ENCODE results near the gene SHCBP1. TPM values are rescaled to one million over a fixed set of nuclear protein-coding genes. Genes with fewer than 3 reads are reported as not detected.

Gene SHCBP1
- total and polyA plus RNA-seq, 2 donors from 2014 or later, result 1.6 to 2.6 TPM

DNA sequence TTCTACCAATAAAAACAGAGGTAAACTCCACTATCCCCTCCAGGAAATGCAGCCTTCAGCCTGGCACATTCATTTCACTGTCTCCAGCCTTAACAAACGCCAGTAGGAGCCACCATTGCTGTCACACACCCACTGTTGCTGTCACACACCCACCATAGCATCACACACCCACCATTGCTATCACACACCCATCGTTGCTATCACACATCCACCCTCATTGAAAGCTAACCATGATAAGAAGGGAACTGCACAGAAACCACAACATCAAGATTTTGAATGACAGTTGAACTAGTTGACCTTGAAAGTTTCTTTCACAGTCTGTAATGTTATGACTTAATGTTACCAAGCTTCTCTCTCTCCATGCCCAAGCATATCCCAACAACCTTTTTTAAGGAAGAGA lies 38.1 kb downstream of the SHCBP1 start:
- Histone ChIP-seq H3K36me3 (ENCODE audit: control insufficient read depth in 2 of 3, insufficient read depth in 3 of 3, low read length in 3 of 3) (no peaks in the 10 kb centered on the region), H3K27ac (ENCODE audit: low read depth in 2 of 2, low read length in 2 of 2) (no peak overlapping the region), H3K9me3 (ENCODE audit: control insufficient read depth in 2 of 3, insufficient read depth in 1 of 3, low read length in 3 of 3) (peaks cover 0 to 8% (median 0%) of the 10 kb centered on the region in 3 donors), H3K9ac (ENCODE audit: low read length in 3 of 3) (no peak overlapping the region), H3K27me3 (ENCODE audit: control insufficient read depth, insufficient read depth, low read length) (no peaks in the 10 kb centered on the region), H3K4me3 (ENCODE audit: low read length in 3 of 3) (no peak overlapping the region), H3K4me1 (ENCODE audit: control insufficient read depth in 2 of 3, insufficient read depth in 2 of 3, low read depth in 1 of 3, low read length in 3 of 3) (no peaks in the 10 kb centered on the region)
- no peak for DNase-seq
- no peak for TF ChIP-seq CTCF (IDR thresholded peaks at IDR 0.05; ENCODE audit: borderline replicate concordance, extremely low read depth, insufficient read depth)
- FAIRE-seq, result no peak
- intact Hi-C loops (cut with DNase I), result no loop called here

DNA sequence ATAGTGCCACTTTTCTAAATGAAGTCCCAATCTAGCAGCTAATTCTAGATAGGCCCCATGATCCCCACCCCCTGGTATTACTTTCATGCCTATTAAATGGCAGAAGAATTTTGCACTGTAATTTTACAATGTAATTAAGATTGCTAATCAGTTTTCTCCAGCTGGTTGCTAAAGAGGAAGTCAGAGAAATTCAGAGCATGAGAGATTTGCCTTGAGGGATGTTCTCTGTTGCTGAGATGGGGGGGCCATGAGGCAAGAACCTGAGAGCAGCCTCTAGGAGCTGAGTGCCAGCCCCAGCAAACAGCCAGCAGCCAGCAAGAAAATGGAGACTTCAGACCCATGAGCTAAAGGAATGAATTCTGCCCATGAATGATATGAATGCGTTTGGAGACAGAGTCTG lies 38.9 kb downstream of the SHCBP1 start:
- no peaks in the 10 kb centered on the region for H3K27me3 ChIP-seq (ENCODE audit: control insufficient read depth, insufficient read depth, low read length)
- no peak overlapping the region for H3K4me3 ChIP-seq (ENCODE audit: low read length in 3 of 3)
- no peaks in the 10 kb centered on the region for H3K36me3 ChIP-seq (ENCODE audit: control insufficient read depth in 2 of 3, insufficient read depth in 3 of 3, low read length in 3 of 3)
- no peak for FAIRE-seq
- H3K4me1 ChIP-seq (ENCODE audit: control insufficient read depth in 2 of 3, insufficient read depth in 2 of 3, low read depth in 1 of 3, low read length in 3 of 3), result no peaks in the 10 kb centered on the region
- H3K9ac ChIP-seq (ENCODE audit: low read length in 3 of 3), result no peak overlapping the region
- H3K27ac ChIP-seq (ENCODE audit: low read depth in 2 of 2, low read length in 2 of 2), result no peak overlapping the region
- peaks cover 0 to 8% (median 0%) of the 10 kb centered on the region in 3 donors for H3K9me3 ChIP-seq (ENCODE audit: control insufficient read depth in 2 of 3, insufficient read depth in 1 of 3, low read length in 3 of 3)
- no peak for TF ChIP-seq CTCF (IDR thresholded peaks at IDR 0.05; ENCODE audit: borderline replicate concordance, extremely low read depth, insufficient read depth)
- no peak for DNase-seq
- intact Hi-C loops (cut with DNase I), result no loop called here

DNA sequence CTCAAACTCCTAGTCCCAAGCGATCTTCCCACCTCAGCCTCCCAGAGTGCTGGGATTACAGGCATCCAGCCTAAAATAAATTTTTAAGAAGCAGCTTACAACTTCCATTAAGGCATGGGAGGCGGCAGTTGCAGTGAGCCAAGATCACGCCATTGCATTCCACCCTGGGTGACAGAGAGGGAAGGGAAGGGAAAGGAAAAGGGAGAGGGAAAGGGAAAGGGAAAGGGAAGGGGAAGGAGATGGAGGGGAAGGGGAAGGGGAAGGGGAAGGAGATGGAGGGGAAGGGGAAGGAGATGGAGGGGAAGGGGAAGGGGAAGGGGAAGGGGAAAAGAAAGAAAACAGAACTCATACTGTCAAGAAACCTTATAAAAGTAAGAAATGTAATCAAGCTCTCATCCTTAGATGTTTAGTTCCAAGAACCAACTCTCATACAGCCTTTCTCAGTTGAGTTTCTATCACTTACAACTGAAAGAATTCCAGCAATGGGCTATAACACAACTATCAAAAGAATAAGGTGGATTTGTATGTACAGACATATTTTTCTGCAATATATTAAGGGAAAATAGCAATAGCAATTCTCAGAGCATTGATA lies 43.1 kb downstream of the SHCBP1 start:
- no peaks in the 10 kb centered on the region for H3K9me3 ChIP-seq (ENCODE audit: control insufficient read depth in 2 of 3, insufficient read depth in 1 of 3, low read length in 3 of 3)
- no peaks in the 10 kb centered on the region for H3K36me3 ChIP-seq (ENCODE audit: control insufficient read depth in 2 of 3, insufficient read depth in 3 of 3, low read length in 3 of 3)
- no peak overlapping the region for H3K9ac ChIP-seq (ENCODE audit: low read length in 3 of 3)
- intact Hi-C loops (cut with DNase I), result no loop called here
- H3K4me1 ChIP-seq (ENCODE audit: control insufficient read depth in 2 of 3, insufficient read depth in 2 of 3, low read depth in 1 of 3, low read length in 3 of 3), result no peaks in the 10 kb centered on the region
- no peak overlapping the region for H3K27ac ChIP-seq (ENCODE audit: low read depth in 2 of 2, low read length in 2 of 2)
- H3K27me3 ChIP-seq (ENCODE audit: control insufficient read depth, insufficient read depth, low read length), result no peaks in the 10 kb centered on the region
- FAIRE-seq (no peak), DNase-seq (no peak)
- H3K4me3 ChIP-seq (ENCODE audit: low read length in 3 of 3), result no peak overlapping the region
- no peak for TF ChIP-seq CTCF (IDR thresholded peaks at IDR 0.05; ENCODE audit: borderline replicate concordance, extremely low read depth, insufficient read depth)

- FAIRE-seq, result no peak
Observed at GRCh38 chr16:46573834-46574159, 47.4 kb downstream of the SHCBP1 start.

More at GRCh38 chr16:46573834-46574159, 47.4 kb downstream of the SHCBP1 start:
- Histone ChIP-seq H3K9me3 (ENCODE audit: control insufficient read depth in 2 of 3, insufficient read depth in 1 of 3, low read length in 3 of 3) (no peaks in the 10 kb centered on the region), H3K27me3 (ENCODE audit: control insufficient read depth, insufficient read depth, low read length) (no peaks in the 10 kb centered on the region), H3K9ac (ENCODE audit: low read length in 3 of 3) (no peak overlapping the region), H3K4me1 (ENCODE audit: control insufficient read depth in 2 of 3, insufficient read depth in 2 of 3, low read depth in 1 of 3, low read length in 3 of 3) (no peaks in the 10 kb centered on the region), H3K27ac (ENCODE audit: low read depth in 2 of 2, low read length in 2 of 2) (no peak overlapping the region), H3K4me3 (ENCODE audit: low read length in 3 of 3) (no peak overlapping the region), H3K36me3 (ENCODE audit: control insufficient read depth in 2 of 3, insufficient read depth in 3 of 3, low read length in 3 of 3) (no peaks in the 10 kb centered on the region)
- DNase-seq, result no peak
- no peak for TF ChIP-seq CTCF (IDR thresholded peaks at IDR 0.05; ENCODE audit: borderline replicate concordance, extremely low read depth, insufficient read depth)
- intact Hi-C loops (cut with DNase I), result no loop called here

Measured in kidney (tissue), 14 donors.